Stimulated activated CD8-positive, alpha-beta memory T cell treated with anti-CD3 and anti-CD28 coated beads, Interleukin-15, amount 100 ng/mL, for 4 hours (primary cell): ENCODE measurements around the gene TSC22D1.

Source experiments
- DNase-seq, 2 donors: peaks; one replicate each; pipeline ENCODE4 v3.0.0-alpha.2; 2020; ENCODE audit warnings: low read depth in 2 of 2

Gene TSC22D1

GRCh38 chr13:44452418-44452817, 123.7 kb downstream of the TSC22D1 start:
- DNase-seq = no peak

GRCh38 chr13:44451651-44452050, 124.5 kb downstream of the TSC22D1 start:
- no peak for DNase-seq

DNA sequence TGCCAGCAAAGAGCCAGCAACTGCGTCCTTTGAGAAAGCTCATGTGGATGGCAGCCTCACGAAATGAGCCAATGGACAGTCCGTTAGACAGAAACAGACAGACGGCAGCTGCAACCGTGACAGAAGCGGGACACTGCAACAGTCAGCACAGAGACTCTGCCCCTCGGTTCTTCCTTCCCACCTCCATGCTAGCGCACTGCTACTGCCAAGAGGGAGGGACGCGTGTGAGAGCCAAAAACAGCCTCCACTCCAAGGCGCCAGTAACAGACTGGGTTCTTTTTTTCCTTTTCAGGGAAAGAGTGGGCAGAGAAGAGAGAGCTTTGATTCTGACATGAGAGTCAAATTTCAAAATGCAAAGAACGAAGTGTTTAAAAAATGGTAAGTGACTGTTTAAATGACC, 125.0 kb downstream of the TSC22D1 start:
- no peak for DNase-seq

DNA sequence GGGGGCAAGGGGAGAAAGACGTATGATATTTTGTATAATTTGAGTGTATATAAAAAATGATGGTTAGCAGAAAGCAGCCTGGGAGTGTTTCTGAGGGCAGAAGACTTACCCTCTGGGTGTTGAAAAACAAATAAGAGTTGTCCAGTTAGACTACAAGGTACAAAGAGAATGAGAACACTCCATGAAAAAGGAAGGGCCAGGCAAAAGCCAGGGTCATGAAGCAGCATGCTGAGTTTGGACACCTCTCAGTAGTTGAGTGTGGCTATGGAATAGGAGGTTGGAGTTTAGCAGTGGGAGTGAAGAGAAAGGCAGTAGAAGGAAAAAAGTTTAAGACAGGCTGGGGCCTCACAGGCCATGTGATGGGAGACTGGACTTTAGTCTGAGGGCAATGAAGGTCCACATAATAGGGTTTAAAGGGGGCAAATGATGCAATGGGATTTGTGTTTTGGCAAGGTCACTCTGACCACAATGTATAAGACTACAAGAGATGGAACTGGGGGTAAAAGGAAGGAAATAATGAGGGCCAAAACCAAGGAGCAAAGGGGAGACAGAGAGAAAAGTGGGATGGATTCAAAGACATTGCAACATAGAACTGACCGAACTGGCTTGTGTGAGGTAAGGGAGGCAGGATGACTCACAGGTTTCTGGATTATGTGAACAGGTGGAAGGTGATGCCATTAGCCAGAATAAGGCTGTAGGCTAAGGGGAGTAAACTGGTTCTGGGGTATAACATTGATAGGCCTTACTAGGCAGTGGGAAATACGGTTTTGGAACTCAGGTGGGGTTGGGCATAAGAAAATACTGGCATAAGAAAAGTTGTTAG, 125.9 kb downstream of the TSC22D1 start:
- DNase-seq = no peak

GRCh38 chr13:44448875-44449274, 127.3 kb downstream of the TSC22D1 start:
- no peak for DNase-seq

DNA sequence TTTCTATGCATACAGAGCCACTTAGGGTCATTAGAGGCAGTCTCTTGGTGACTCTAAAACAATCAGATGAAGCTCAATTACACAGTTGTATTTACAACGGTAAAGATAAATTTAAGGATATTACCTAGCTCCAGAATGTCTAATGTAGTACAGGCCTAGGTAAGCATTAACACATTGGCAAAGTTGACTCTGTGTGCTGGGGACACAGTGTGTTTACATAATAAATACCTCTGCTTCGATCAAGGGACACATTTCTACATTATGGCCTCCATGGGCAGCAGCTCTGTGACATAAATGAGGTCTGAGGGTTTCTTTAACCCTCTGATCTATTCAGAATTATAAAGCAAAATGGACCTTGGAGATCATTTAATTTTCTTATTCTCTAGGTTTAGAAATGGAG, 127.8 kb downstream of the TSC22D1 start:
- DNase-seq = no peak

- no peak for DNase-seq
Observed at GRCh38 chr13:44447783-44448321, 128.3 kb downstream of the TSC22D1 start.

DNA sequence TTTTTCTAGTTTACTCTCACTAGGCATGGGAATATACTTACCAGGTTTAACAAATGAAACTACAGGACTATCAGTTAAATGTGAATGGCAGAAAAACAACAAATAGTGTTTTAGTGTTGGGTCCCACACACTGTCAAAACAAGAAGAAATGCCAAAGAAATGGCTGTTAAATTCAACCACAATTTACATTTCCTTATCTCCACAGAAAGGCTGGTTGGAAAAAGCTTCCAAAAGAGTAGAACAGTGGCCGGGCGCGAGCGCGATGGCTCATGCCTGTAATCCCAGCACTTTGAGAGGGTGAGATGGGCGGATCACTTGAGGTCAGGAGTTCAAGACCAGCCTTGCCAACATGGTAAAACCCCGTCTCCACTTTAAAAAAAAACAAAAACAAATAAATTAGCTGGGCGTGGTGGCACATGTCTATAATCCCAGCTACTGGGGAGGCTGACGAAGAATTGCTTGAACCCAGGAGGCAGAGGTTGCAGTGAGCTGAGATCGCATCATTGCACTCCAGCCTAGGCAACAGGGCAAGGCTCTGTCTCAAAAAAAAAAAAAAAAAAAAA, 136.0 kb downstream of the TSC22D1 start:
- DNase-seq = no peak

DNA sequence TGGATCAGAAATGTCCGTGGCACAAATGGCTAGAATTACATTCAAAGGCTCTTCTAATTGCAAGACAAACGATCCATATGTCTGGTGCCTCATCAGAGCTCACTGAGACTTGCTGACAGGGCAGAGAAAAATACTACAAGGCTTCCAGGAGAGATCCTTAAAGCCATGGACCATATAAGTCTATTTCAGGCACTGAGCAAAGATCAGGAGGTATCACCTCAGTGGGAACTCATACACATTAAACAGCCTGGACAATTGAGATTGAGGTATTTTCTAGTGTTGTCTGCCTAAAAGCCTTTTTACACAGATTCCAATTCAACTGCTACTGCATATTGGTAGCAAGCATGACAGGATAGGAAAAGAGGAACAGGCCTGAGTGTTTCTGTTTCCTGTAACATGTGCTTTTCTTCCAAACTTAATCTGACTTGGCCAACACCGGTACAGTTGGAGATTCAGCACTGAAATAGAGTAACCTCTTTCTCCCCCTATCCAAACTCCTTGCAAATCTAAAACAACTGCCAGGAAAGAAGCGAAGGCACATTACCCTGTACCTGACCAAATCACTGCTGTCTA, 136.6 kb downstream of the TSC22D1 start:
- DNase-seq = no peak

- DNase-seq = no peak
Observed at GRCh38 chr13:44438234-44438579, 137.9 kb downstream of the TSC22D1 start.

DNA sequence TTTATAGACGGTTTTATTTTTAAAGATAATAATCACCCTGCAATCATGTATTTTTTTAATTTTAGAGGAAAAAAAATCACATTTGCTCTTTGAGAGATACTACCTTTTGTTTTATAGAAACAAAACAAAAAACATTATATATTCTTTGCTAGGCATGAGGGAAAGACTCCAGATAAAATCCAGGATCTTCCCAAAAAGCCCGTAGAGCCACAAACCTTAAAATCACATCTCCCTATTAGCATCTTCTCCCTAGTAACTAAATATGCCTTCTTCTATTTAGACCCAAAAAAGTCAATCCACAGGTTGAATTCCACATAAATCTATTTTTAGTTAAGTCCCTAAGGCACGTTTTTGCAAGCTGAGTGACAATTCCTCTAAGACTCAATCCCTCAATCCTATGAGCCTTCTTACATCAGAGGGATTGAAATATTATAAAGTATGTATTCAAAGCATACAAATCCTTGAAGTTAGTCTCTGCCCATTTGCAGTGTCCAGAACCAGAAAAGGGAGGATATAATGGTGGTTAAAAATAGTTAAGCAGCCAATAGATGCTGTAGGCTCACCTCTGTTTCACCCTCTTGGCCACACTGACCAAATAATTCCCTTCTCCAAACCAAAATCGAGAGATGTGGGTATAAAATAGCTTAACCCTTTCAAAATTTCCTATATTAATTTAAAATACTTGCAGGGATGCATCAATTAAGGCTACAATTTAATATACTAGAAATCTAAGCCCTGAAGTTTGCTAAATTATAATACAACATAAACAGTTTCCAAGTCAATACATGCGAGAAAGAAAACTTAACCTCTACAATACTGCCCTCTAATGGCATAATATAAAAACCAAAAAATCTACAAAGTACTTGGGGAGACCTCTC, 138.5 kb downstream of the TSC22D1 start:
- no peak for DNase-seq

- peak; percentile 5 to 14 for DNase-seq
Observed at GRCh38 chr13:44436589-44437337, 139.4 kb downstream of the TSC22D1 start.

DNA sequence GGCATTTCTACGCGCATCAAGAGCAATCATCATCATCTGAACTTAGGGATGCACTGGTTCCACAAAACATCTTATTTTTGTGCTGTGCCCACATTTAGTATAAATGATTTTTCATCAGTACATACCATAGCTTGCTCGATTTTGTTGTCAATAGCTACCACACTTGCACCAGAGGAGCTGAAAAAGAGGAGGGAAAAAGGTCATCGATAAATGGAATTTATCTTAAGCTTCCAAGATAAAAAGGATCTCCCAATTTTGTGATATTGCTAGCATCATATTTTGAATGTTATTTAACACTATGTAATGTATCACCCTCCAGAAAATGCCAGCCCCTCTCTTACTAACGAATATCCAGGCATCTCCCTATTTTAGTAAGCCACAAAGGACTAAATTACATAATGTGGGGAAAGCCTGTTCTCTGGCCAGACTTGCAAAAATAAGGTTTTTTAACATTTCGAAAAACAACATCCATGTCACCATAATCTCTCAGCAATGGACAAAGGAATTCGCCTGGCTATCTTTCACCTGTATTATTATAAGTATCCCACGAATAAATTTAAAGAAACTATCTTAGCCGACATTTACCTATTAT, 140.1 kb downstream of the TSC22D1 start:
- no peak for DNase-seq

DNA sequence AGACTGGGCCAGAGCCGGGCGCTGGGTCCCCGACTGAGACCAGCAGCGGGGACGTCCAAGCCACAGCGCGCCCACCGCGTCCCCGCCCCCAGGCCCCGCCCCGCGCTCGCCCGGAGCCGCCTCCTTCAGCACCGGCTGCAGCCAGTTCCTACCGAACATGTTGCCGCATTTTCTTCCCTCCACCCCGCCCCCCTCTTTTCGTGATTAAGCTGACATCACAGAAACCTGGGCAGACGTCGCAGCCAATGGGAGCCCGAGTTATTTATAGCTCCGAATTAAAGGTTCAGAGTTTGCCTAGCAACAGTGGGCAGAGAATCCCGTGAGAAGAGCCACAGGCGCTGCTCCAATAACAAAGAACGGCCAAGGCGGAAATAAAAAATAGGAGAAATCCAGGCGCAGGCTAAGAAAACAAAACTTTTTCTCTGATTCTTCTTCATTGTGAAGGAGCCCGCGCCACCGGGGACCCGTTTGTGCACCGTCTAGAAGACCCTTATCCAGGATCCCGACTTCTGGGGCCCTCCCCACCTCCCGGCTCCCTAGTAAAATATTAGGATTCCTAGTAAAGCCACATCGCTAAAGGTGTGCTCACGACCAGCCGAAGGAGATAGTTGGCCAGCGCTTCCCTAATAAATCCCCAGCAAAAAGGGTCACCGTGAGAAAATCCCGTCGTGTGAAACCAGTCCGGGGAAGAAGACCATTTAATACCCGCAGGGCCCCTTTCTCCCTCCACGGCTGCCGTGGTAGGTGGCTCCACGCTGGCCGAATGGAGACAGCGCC, 140.8 kb downstream of the TSC22D1 start:
- peak; percentile 75 to 83 for DNase-seq

GRCh38 chr13:44434766-44435141, 141.4 kb downstream of the TSC22D1 start:
- no peak for DNase-seq

GRCh38 chr13:44433863-44434765, 142.0 kb downstream of the TSC22D1 start:
- no peak for DNase-seq

- DNase-seq = no peak
Observed at GRCh38 chr13:44432650-44433049, 143.5 kb downstream of the TSC22D1 start.

GRCh38 chr13:44431150-44431549, 145.0 kb downstream of the TSC22D1 start:
- no peak for DNase-seq

DNA sequence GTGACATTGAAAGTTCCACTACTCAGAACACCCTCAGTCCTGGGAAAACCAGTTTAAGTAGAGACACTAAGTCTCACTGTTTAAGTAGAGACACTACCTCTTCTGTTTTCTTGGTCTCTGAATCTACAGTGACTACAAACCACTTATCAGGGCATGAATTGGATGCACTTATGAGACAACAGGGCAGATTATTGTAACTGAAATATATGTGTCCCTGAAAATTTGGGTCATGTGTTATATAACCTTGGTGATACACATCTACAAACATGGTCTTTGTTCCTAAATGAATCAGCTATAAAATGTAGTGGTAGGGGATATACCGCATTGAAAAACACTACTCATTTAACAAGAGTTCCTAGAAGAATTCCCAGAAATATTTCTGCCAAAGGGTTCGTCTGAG, 146.8 kb downstream of the TSC22D1 start:
- DNase-seq = no peak
